Ureter (tissue), 1 donor: ENCODE data around the gene ACKR4. TPM values are rescaled to one million over a fixed set of nuclear protein-coding genes. Genes with fewer than 3 reads are reported as not detected.
"Not testable (repeated sequence)": the region's sequence is repeated elsewhere in the genome, so short reads cannot be mapped to it uniquely, and the experiment has no call there.

Experiments used
- DNase-seq: peaks from one replicate; pipeline ENCODE4 v3.0.0-alpha.2; 2020; ENCODE audit warnings: low spot score
- total RNA-seq: library from RNA; stranded (reverse); gene quantifications from one replicate; pipeline ENCODE4 v1.2.4, GENCODE V29; 2023
- donor health status: DM: yes; HTN: yes; CAD: no.

The ACKR4 gene
- total RNA-seq, 1 donor from 2014 or later: 10.4 TPM

- no peak for DNase-seq
Observed at GRCh38 chr3:132594498-132594897, 2.6 kb upstream of the ACKR4 start.

- no peak for DNase-seq
Observed at GRCh38 chr3:132595014-132595413, 2.1 kb upstream of the ACKR4 start.

GRCh38 chr3:132596326-132596725 is 744 bp upstream of the ACKR4 start:
- DNase-seq: no peak

GRCh38 chr3:132597660-132598059 is 590 bp downstream of the ACKR4 start:
- DNase-seq: no peak

GRCh38 chr3:132598181-132598580 is 1.1 kb downstream of the ACKR4 start:
- DNase-seq: no peak

- not testable (repeated sequence) for DNase-seq
Observed at GRCh38 chr3:132600614-132601013, 3.5 kb downstream of the ACKR4 start.

GRCh38 chr3:132605374-132605792 is 8.3 kb downstream of the ACKR4 start:
- no peak for DNase-seq

- no peak for DNase-seq
Observed at GRCh38 chr3:132606085-132606484, 9.0 kb downstream of the ACKR4 start.

GRCh38 chr3:132606620-132607019 is 9.6 kb downstream of the ACKR4 start:
- DNase-seq: not testable (repeated sequence)

- DNase-seq: not testable (repeated sequence)
Observed at GRCh38 chr3:132615301-132615700, 18.2 kb downstream of the ACKR4 start.

- DNase-seq: no peak
Observed at GRCh38 chr3:132615881-132616280, 18.8 kb downstream of the ACKR4 start.

- DNase-seq: no peak
Observed at GRCh38 chr3:132616780-132617179, 19.7 kb downstream of the ACKR4 start.

- no peak for DNase-seq
Observed at GRCh38 chr3:132622148-132622547, 25.1 kb downstream of the ACKR4 start.

GRCh38 chr3:132622761-132623160 is 25.7 kb downstream of the ACKR4 start:
- DNase-seq: no peak

GRCh38 chr3:132623646-132624045 is 26.6 kb downstream of the ACKR4 start:
- peak; percentile 51 for DNase-seq

GRCh38 chr3:132624790-132625189 is 27.7 kb downstream of the ACKR4 start:
- no peak for DNase-seq

GRCh38 chr3:132625613-132626012 is 28.5 kb downstream of the ACKR4 start:
- no peak for DNase-seq

GRCh38 chr3:132626955-132627354 is 29.9 kb downstream of the ACKR4 start:
- DNase-seq: no peak

- DNase-seq: no peak
Observed at GRCh38 chr3:132628157-132628556, 31.1 kb downstream of the ACKR4 start.

- no peak for DNase-seq
Observed at GRCh38 chr3:132629928-132630327, 32.9 kb downstream of the ACKR4 start.

- no peak for DNase-seq
Observed at GRCh38 chr3:132630612-132631011, 33.5 kb downstream of the ACKR4 start.

- DNase-seq: no peak
Observed at GRCh38 chr3:132635052-132635451, 38.0 kb downstream of the ACKR4 start.

GRCh38 chr3:132637590-132637989 is 40.5 kb downstream of the ACKR4 start:
- no peak for DNase-seq

- no peak for DNase-seq
Observed at GRCh38 chr3:132638706-132639105, 41.6 kb downstream of the ACKR4 start.

- not testable (repeated sequence) for DNase-seq
Observed at GRCh38 chr3:132641427-132641826, 44.4 kb downstream of the ACKR4 start.
